Kidney (tissue), 14 donors: Measurements from ENCODE around the gene TNFRSF8. TPM values are rescaled to one million over a fixed set of nuclear protein-coding genes. Genes with fewer than 3 reads are reported as not detected.

Source experiments
- DNase-seq, 5 donors: peaks; one replicate each; pipeline ENCODE4 v3.0.0-alpha.2; 2013 to 2020
- FAIRE-seq: peaks from 2 replicates; lab custom pipeline; 2012; peaks lifted over from hg19 to GRCh38; lab: Jason Lieb, UNC
- H3K27ac ChIP-seq, 2 donors: one replicate each; pipeline ENCODE4 v1.7.0; 2013; ENCODE audit warnings: low read depth in 2 of 2, low read length in 2 of 2, inconsistent platforms in 1 of 2
- H3K27me3 ChIP-seq: one replicate; pipeline ENCODE4 v1.7.1; 2013; ENCODE audit warnings: low read length, inconsistent platforms; ENCODE audit not compliant: control insufficient read depth, insufficient read depth
- H3K36me3 ChIP-seq, 3 donors: one replicate each; pipeline versions ENCODE4 v1.7.0 to v1.7.1; 2013; ENCODE audit warnings: low read length in 3 of 3, control low read depth in 1 of 3, inconsistent platforms in 1 of 3; ENCODE audit not compliant: insufficient read depth in 3 of 3, control insufficient read depth in 2 of 3
- H3K4me1 ChIP-seq, 3 donors: one replicate each; pipeline versions ENCODE4 v1.7.0 to v1.7.1; 2013; ENCODE audit warnings: low read length in 3 of 3, inconsistent platforms in 1 of 3, low read depth in 1 of 3; ENCODE audit not compliant: control insufficient read depth in 2 of 3, insufficient read depth in 2 of 3
- H3K4me3 ChIP-seq, 3 donors: one replicate each; pipeline versions ENCODE4 v1.7.0 to v1.8.1; 2013; ENCODE audit warnings: low read length in 3 of 3, control low read depth in 1 of 3, inconsistent platforms in 1 of 3
- H3K9ac ChIP-seq, 3 donors: one replicate each; pipeline versions ENCODE4 v1.7.0 to v1.7.1; 2013; ENCODE audit warnings: low read length in 3 of 3, control low read depth in 1 of 3, inconsistent platforms in 1 of 3
- H3K9me3 ChIP-seq, 3 donors: one replicate each; pipeline versions ENCODE4 v1.7.0 to v1.7.1; 2013; ENCODE audit warnings: low read length in 3 of 3, control low read depth in 1 of 3, inconsistent platforms in 1 of 3; ENCODE audit not compliant: control insufficient read depth in 2 of 3, insufficient read depth in 1 of 3
- intact Hi-C: fragments of 100-400 bp; cut with DNase I; formaldehyde crosslinking; loops from one replicate; pipeline ENCODE4 v1.11.1; 2022
- polyA plus RNA-seq: library from polyadenylated mRNA; stranded (reverse); fragments of 350-450 nt; fragmentation: Illumina TruSeq; extraction: RNeasy Lipid Tissue Mini Kit (QIAGEN cat#74804); gene quantifications from one replicate; pipeline ENCODE4 v1.2.3, GENCODE V29; 2014; ENCODE audit warnings: low read depth, low replicate concordance; ENCODE audit not compliant: insufficient read depth
- total RNA-seq: library from RNA; stranded (reverse); fragmentation: NEBNext Ultra II Directional; extraction: Animal tissue kit (Norgen Biotek cat#: 25700); gene quantifications from one replicate; pipeline ENCODE4 v1.2.1, GENCODE V29; 2021
- TF ChIP-seq, protein P1 (sequence below): IDR thresholded peaks from 3 replicates; pipeline ENCODE4 v1.5.1; 2012; ENCODE audit warnings: mild to moderate bottlenecking, moderate library complexity, borderline replicate concordance; ENCODE audit not compliant: insufficient read depth; ENCODE audit errors: extremely low read depth
- donor health status: control.
- donor health status: control.
- donor health status: control.
- donor health status: control.
- donor health status: control.
- donor health status: DM: yes; HTN: yes; CAD: no.
- donor health status: Normal renal cell carcinoma (clear cell type).

Gene TNFRSF8
- total and polyA plus RNA-seq, 2 donors from 2014 or later: 0.94 to 0.97 TPM

GRCh38 chr1:12021616-12022015, 41.5 kb upstream of the TNFRSF8 start:
- TF ChIP-seq, protein P1, sequence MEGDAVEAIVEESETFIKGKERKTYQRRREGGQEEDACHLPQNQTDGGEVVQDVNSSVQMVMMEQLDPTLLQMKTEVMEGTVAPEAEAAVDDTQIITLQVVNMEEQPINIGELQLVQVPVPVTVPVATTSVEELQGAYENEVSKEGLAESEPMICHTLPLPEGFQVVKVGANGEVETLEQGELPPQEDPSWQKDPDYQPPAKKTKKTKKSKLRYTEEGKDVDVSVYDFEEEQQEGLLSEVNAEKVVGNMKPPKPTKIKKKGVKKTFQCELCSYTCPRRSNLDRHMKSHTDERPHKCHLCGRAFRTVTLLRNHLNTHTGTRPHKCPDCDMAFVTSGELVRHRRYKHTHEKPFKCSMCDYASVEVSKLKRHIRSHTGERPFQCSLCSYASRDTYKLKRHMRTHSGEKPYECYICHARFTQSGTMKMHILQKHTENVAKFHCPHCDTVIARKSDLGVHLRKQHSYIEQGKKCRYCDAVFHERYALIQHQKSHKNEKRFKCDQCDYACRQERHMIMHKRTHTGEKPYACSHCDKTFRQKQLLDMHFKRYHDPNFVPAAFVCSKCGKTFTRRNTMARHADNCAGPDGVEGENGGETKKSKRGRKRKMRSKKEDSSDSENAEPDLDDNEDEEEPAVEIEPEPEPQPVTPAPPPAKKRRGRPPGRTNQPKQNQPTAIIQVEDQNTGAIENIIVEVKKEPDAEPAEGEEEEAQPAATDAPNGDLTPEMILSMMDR: no peak
- no peak for FAIRE-seq
- H3K27ac ChIP-seq: no peak overlapping the region
- DNase-seq: no peak
- no peaks in the 10 kb centered on the region for H3K9me3 ChIP-seq
- peaks cover 0 to 6% (median 0%) of the 10 kb centered on the region in 3 donors for H3K36me3 ChIP-seq
- no peaks in the 10 kb centered on the region for H3K4me1 ChIP-seq
- intact Hi-C loops: no loop called here
- no peaks in the 10 kb centered on the region for H3K27me3 ChIP-seq
- no peak overlapping the region for H3K9ac ChIP-seq
- no peak overlapping the region for H3K4me3 ChIP-seq

DNA sequence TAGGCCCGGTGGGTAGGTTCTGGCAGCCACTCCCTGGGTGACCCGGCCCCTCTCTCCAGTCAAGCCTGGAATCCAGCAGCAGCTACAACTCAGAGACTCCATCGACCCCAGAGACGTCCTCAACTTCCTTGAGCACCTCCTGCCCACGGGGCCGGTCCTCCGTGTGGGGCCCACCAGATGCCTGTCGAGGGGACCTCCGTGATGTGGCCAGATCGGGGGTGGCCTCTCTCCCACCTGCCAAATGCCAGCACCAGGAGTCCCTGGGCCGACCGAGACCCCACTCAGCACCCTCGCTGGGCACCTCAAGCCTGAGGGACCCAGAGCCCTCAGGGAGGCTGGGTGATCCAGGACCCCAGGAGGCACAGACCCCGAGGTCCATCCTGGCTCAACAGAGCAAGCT, 41.1 kb upstream of the TNFRSF8 start:
- intact Hi-C loops: no loop called here
- Histone ChIP-seq H3K9ac (no peak overlapping the region), H3K9me3 (no peaks in the 10 kb centered on the region), H3K36me3 (peaks cover 0 to 7% (median 0%) of the 10 kb centered on the region in 3 donors), H3K27ac (no peak overlapping the region), H3K27me3 (no peaks in the 10 kb centered on the region), H3K4me1 (no peaks in the 10 kb centered on the region), H3K4me3 (no peak overlapping the region)
- no peak for DNase-seq
- FAIRE-seq: no peak
- TF ChIP-seq, protein P1: no peak

- peaks cover 0 to 7% (median 5%) of the 10 kb centered on the region in 3 donors for H3K36me3 ChIP-seq
- no peak overlapping the region for H3K4me3 ChIP-seq
- FAIRE-seq (no peak), DNase-seq (no peak)
- no peaks in the 10 kb centered on the region for H3K27me3 ChIP-seq
- intact Hi-C loops: no loop called here
- no peak overlapping the region for H3K9ac ChIP-seq
- no peaks in the 10 kb centered on the region for H3K4me1 ChIP-seq
- TF ChIP-seq, protein P1: no peak
- no peaks in the 10 kb centered on the region for H3K9me3 ChIP-seq
- H3K27ac ChIP-seq: no peak overlapping the region
These were observed 36.5 kb upstream of the TNFRSF8 start for GRCh38 chr1:12026586-12026985.

GRCh38 chr1:12028248-12028647, 34.9 kb upstream of the TNFRSF8 start:
- TF ChIP-seq, protein P1: no peak
- no peak overlapping the region for H3K4me3 ChIP-seq
- no peaks in the 10 kb centered on the region for H3K27me3 ChIP-seq
- no peaks in the 10 kb centered on the region for H3K9me3 ChIP-seq
- DNase-seq (no peak), FAIRE-seq (no peak)
- peaks cover 0 to 7% (median 5%) of the 10 kb centered on the region in 3 donors for H3K36me3 ChIP-seq
- no peak overlapping the region for H3K9ac ChIP-seq
- H3K4me1 ChIP-seq: no peaks in the 10 kb centered on the region
- no peak overlapping the region for H3K27ac ChIP-seq
- intact Hi-C loops: no loop called here
